DND-41 (cell line): ENCODE data around the gene TBL1X.

Experiments used
- CTCF ChIP-seq: IDR thresholded peaks from 2 replicates; pipeline ENCODE4 v1.5.1; 2012; ENCODE audit warnings: borderline replicate concordance, low read length, moderate library complexity, mild to moderate bottlenecking; ENCODE audit not compliant: poor library complexity, severe bottlenecking; ENCODE audit errors: extremely low read depth
- EZH2 ChIP-seq: IDR thresholded peaks from 3 replicates; pipeline ENCODE4 v1.6.1; 2012; ENCODE audit warnings: borderline replicate concordance, low read depth, mild to moderate bottlenecking, moderate library complexity, low read length, inconsistent platforms; ENCODE audit not compliant: severe bottlenecking

- TF ChIP-seq CTCF (no peak), EZH2 (no peak)
These were observed 111.2 kb downstream of the TBL1X start for GRCh38 chrX:9576059-9576458.
